ENCODE results near the gene COA7.

COA7 gene

DNA sequence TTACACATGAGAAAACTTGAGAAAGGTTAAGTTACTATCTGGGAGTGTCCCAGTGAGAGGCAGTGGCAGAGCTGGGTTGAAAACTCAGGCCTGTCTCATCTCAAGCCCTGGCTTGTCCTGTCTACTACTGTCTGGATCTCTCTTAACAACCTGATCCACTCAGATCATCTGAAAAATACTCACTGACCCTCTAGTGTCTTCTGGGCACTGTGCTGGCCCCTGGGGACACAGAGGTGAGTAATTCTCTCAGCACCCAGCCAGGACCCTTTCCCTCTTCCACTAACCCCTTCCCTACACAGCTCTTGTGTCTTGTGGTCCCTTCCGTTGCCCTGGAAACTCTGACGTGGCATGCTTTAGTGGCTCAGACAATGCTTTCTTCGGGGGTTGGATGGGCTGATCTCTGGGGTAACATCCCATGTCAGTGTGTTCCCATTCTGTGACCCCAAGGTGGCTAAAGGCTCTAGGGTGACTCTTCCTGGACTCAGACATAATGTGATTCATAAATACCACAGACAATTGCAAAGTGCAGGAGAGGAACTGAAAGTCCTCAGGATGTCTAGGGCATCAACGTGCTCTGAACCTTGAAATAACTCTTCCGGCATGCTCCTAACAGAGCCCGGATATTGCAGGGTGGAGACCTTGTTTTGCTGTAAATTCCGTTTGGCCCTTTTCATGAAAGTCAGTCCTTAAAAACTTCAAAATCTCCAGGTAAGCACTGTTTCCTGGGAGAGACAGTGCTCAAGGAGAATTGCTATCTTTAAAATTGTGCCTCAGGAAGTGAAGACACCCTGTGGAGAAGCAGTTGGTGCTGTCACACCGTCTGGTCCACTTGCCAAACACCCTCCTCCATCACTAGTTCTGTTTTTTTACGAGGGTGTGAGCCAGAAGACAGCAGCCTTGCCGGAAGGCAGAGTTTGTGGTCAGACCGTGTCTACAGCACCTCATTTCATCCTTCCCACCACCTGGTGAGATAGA is 61.1 kb downstream of the COA7 start:
- TF ChIP-seq CTCF (IDR thresholded peaks at IDR 0.05; ENCODE audit: insufficient read depth, low read depth, low read length, missing control alignments) = no peak
- DNase-seq (ENCODE audit: low read depth) = peak; percentile 90
- H3K4me3 ChIP-seq (ENCODE audit: low read depth, low read length) = peak overlapping the region; percentile 24

DNA sequence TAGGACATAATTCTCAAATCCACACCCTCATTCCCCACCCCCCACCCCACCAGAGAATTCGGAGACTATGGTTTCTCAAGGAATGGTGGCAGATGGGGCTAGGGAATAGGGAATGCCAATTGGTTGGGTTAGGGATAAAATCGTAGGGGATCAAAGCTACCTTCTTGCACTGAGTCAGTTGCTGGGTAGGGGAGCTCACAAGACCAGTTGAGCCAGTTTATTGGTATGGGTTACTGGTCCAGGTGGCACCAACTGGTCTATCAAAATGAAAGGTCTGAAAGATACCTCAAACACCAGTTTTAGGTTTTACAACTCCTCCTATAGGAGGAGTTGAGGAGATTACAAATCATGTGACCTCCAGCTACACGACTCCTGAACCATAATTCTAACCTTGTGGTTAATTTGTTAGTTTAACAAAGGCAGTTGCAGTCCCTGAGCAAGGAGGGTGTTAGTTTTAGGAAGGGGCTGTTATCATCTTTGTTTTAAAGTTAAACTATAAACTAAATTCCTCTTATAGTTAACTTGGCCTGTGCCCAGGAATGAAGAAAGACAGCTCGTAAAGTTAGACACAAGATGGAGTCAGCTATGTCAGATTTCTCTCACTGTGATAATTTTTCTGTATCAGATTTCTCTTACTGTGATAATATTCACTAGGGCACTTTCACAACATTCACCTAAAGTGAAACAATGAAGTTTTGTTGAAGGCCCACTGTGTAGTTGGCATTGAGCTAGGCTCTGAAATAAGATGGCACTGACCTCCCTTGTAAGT is 62.6 kb downstream of the COA7 start:
- TF ChIP-seq CTCF (IDR thresholded peaks at IDR 0.05; ENCODE audit: insufficient read depth, low read depth, low read length, missing control alignments) = no peak
- DNase-seq (ENCODE audit: low read depth) = peak; percentile 19

More for the DNA sequence above, 62.6 kb downstream of the COA7 start:
- H3K4me3 ChIP-seq (ENCODE audit: low read depth, low read length) = no peak overlapping the region

Data from GM12865 (cell line).